Cardiac fibroblast (primary cell): Measurements from ENCODE around the gene SULT4A1.

Source experiments
- DNase-seq, 2 donors: peaks; one replicate each; pipeline versions ENCODE4 v3.0.0 to v3.0.0-alpha.2; 2010; ENCODE audit warnings: low read depth in 2 of 2
- H3K4me3 ChIP-seq, 2 donors: replicated peaks in 1 of 2; 1 replicate in 1 of 2; 2 replicates in 1 of 2; pipeline ENCODE4 v1.5.1; 2011; ENCODE audit warnings: low read depth in 2 of 2, low read length in 2 of 2, mild to moderate bottlenecking in 2 of 2, moderate library complexity in 1 of 2
- TF ChIP-seq, protein P1 (sequence below): IDR thresholded peaks from one replicate; pipeline ENCODE4 v1.5.1; 2011; ENCODE audit warnings: low read depth, mild to moderate bottlenecking, low read length, inconsistent platforms

Gene SULT4A1

DNA sequence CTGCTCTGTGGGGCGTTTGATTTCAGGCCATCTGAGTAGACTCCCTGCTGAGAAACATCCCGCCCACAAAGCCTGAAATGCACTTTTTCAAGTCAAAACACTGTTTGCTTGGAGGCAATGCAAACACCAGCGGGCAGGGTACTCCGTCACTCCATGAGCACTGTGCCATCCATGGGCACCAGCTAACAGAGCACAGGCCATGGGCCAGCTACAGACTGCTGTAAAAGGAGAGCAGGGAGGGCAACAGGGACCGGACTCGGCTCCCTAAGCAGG is 33.7 kb downstream of the SULT4A1 start:
- TF ChIP-seq, protein P1, sequence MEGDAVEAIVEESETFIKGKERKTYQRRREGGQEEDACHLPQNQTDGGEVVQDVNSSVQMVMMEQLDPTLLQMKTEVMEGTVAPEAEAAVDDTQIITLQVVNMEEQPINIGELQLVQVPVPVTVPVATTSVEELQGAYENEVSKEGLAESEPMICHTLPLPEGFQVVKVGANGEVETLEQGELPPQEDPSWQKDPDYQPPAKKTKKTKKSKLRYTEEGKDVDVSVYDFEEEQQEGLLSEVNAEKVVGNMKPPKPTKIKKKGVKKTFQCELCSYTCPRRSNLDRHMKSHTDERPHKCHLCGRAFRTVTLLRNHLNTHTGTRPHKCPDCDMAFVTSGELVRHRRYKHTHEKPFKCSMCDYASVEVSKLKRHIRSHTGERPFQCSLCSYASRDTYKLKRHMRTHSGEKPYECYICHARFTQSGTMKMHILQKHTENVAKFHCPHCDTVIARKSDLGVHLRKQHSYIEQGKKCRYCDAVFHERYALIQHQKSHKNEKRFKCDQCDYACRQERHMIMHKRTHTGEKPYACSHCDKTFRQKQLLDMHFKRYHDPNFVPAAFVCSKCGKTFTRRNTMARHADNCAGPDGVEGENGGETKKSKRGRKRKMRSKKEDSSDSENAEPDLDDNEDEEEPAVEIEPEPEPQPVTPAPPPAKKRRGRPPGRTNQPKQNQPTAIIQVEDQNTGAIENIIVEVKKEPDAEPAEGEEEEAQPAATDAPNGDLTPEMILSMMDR, result no peak
- H3K4me3 ChIP-seq, result no peak overlapping the region

DNA sequence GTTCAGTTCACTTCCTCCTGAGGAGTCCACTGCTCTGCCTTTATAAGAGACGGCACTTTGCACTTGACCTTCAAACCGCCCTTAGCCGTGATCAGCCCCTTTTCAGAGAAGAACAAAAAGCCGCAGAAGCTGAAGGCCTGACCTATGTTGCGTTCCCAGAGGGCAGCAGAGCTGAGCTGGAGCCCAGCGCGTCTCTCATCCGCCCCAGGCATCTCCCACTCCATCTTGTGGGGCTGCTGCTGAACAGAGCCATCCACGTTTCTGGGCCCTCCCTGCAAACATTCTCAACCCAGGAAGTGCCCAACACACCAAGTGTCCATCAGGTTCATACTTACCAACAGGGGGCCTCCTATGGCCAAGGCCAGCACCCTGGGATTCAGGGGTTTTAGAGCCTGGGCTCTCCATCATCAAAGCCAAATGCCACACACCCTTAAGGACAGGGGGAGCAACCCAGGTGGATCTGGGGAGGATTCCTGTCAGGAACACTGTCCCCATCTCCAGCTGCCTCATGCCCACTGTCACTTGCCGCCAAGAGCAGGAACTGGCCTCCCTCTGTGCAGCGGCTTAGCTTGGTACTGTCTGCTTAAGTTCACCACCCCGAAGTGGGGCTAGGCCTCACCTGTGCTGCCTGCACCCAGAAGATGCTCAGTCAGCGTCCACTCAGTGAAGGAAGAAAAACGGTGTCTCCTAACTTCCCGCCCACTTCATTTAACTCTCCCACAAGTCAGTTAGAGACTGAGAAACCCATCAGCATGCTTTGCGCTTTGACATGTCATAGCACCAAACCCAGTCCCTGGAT is 34.2 kb downstream of the SULT4A1 start:
- no peak overlapping the region for H3K4me3 ChIP-seq

More for the DNA sequence above, 33.7 kb downstream of the SULT4A1 start:
- no peak for DNase-seq

DNA sequence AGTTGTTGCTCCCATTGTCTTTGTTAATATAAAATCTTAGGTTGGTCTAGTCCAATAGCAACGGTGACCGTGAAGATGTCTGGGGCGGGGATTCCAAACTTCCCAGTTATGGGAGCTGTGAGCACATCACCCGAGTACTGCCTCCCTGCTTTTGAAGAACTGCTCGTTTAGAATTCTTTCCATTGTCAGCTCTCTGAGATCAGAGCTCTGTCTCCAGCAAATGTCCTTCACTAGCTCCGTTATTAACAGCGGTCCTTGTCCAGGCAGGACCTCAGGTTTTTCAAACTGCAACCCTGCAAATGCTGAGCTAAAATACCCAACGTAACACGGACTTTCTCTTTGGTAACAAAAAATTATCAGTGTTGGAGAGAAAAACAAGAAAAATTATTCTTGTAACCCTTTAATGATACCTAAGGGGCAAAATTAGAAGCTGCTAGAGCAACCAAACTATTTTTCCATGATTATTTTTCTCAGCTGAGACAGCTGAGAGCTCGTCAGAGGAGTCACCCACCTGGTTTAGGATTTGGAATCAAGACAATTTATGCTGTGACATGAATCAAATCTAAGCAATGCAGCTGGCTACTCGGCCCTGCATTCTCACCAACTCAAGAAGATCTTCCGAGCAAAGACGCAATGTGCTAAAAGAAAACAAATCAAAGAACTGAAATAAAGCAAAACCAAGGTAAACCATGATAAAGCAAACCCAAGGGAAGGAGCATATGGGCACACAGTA is 35.1 kb downstream of the SULT4A1 start:
- TF ChIP-seq, protein P1, result no peak
- H3K4me3 ChIP-seq, result no peak overlapping the region
- no peak for DNase-seq

More for the DNA sequence above, 34.2 kb downstream of the SULT4A1 start:
- DNase-seq, result no peak
- TF ChIP-seq, protein P1, result no peak

DNA sequence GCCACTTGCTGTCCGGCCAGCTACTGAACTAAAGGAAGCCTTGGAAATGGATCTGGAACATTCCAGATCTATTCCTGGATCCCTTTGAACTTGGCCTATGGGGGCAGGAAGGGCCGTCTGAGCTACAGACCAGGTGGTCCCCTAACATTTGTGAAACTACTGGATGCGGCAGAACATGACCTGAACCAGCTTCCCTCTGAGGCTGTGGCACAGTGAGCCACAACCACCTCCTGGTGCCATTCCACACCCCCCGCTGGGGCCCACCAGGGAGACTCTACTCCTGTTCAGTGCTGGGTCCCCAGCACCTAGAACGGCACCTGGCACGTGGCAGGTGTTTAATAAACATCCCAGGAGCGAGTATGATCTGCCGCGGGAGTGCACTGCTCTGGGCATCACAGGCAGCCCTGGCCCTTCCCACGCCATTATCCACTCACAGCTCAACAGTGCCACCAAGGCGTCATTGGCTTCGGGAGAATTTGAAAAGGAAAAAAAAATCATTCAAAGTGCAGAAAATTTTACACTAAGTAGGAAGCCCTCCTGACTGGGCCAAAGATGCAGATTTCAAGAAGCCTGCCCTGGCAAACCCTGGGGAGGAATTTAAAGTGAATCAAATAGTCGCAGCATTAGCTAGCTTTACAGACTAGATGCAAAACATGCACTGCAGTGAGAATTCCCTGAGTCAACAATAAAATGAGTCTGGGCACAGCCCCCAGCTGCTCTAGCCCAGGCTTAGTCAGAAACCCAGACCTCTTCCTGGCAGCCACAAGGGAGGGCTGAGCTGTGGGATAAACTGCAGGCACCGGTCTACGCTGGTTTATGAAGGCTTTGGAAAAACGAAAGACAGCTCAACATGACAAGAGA is 35.9 kb downstream of the SULT4A1 start:
- no peak overlapping the region for H3K4me3 ChIP-seq
- peak; percentile 39 to 62 for DNase-seq
- TF ChIP-seq, protein P1, result no peak

DNA sequence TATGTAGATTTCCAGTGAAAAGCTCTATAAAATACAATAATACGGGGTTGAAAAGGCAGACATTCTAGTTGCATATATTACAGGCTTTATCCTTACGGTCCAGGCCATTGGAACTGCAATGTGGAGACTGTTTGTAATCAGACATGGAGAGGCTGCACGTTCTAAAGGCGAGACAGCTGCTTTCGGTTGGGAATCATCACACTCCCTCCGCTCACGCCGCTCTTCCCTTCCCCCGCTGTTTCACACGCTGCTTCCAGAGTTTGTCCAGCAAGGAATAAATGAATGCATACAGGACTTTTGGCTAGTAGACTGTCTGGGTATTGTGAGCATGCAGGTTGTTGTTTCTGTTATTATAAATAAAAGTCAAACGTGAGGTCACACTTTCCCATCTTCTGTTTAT is 36.7 kb downstream of the SULT4A1 start:
- DNase-seq, result no peak
- H3K4me3 ChIP-seq, result no peak overlapping the region
- TF ChIP-seq, protein P1, result no peak

DNA sequence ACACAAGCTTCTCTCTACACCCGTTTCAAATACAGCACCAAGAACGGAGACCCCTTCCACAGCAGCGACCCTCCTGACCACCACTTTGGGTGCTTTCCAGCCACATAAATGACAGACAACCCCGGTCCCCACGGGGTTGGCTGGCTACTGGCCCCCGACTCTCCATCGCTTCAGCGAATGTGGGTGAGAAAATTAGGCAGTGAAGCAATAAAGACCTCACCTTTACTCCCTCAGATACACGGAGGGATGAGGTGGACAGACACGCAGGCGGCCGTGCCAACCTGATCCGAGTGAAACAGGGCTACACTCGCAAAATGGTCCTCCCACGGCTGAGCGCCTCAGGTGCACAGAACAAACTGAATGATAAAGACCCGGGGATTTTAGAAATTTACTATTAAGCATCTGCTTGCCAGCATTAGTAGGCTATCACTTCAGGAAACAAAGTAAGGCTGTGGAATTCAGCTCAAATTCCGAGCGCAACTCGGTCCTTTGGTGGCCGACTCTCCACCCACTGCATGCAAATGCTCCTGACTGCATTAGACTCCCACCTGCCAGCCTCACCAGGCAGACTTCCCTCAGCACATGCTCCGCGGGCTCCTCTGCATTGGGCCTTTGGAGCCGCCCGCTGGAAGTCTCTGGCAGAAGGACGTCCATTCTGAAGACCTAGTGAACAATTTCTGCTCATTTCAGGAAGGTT is 37.4 kb downstream of the SULT4A1 start:
- DNase-seq, result no peak
- no peak overlapping the region for H3K4me3 ChIP-seq
- TF ChIP-seq, protein P1, result no peak
